NCI-H1092 treated with DMSO at 0.1 percent for 48 hours (cell line): Measurements from ENCODE around the gene CHURC1.

Source experiments
- DNase-seq: peaks from one replicate; lab custom pipeline; 2025; lab: John Stamatoyannopoulos, UW

The CHURC1 gene

GRCh38 chr14:64956697-64957406 lies 42.6 kb downstream of the CHURC1 start:
- no peak for DNase-seq

- no peak for DNase-seq
Measured at GRCh38 chr14:64958201-64958600, 43.9 kb downstream of the CHURC1 start.

- DNase-seq = no peak
Measured at GRCh38 chr14:64958743-64959142, 44.5 kb downstream of the CHURC1 start.

- no peak for DNase-seq
Measured at GRCh38 chr14:64960762-64961276, 46.6 kb downstream of the CHURC1 start.

- no peak for DNase-seq
Measured at GRCh38 chr14:64963611-64964010, 49.4 kb downstream of the CHURC1 start.

GRCh38 chr14:64965356-64966000 lies 51.2 kb downstream of the CHURC1 start:
- no peak for DNase-seq

- no peak for DNase-seq
Measured at GRCh38 chr14:64966976-64967375, 52.7 kb downstream of the CHURC1 start.

- DNase-seq = no peak
Measured at GRCh38 chr14:64968167-64968566, 53.9 kb downstream of the CHURC1 start.

GRCh38 chr14:64968651-64969050 lies 54.4 kb downstream of the CHURC1 start:
- DNase-seq = no peak

GRCh38 chr14:64970041-64970440 lies 55.8 kb downstream of the CHURC1 start:
- DNase-seq = no peak

- no peak for DNase-seq
Measured at GRCh38 chr14:64970776-64971477, 56.7 kb downstream of the CHURC1 start.

- DNase-seq = no peak
Measured at GRCh38 chr14:64971491-64971942, 57.3 kb downstream of the CHURC1 start.

- peak; percentile 59 for DNase-seq
Measured at GRCh38 chr14:64971943-64972791, 57.9 kb downstream of the CHURC1 start, which contains the start of gene RAB15. RAB15 (minus strand) TSS chr14:64972336; CDS start chr14:64972076, 260 bp downstream.

GRCh38 chr14:64973026-64973442 lies 58.8 kb downstream of the CHURC1 start:
- no peak for DNase-seq

- no peak for DNase-seq
Measured at GRCh38 chr14:64973826-64974225, 59.6 kb downstream of the CHURC1 start.

GRCh38 chr14:64974563-64974962 lies 60.3 kb downstream of the CHURC1 start:
- DNase-seq = no peak

GRCh38 chr14:64979336-64980074 lies 65.2 kb downstream of the CHURC1 start:
- no peak for DNase-seq

GRCh38 chr14:64983439-64984310 lies 69.4 kb downstream of the CHURC1 start:
- DNase-seq = peak; percentile 28
